ENCODE results near the gene ARHGEF28. TPM values are rescaled to one million over a fixed set of nuclear protein-coding genes. Genes with fewer than 3 reads are reported as not detected.
A peak's percentile ranks its signal among the peaks of the same experiment; 100 is the strongest.

The ARHGEF28 gene
- total RNA-seq, 1 donor from 2014 or later = 37.4 TPM

DNA sequence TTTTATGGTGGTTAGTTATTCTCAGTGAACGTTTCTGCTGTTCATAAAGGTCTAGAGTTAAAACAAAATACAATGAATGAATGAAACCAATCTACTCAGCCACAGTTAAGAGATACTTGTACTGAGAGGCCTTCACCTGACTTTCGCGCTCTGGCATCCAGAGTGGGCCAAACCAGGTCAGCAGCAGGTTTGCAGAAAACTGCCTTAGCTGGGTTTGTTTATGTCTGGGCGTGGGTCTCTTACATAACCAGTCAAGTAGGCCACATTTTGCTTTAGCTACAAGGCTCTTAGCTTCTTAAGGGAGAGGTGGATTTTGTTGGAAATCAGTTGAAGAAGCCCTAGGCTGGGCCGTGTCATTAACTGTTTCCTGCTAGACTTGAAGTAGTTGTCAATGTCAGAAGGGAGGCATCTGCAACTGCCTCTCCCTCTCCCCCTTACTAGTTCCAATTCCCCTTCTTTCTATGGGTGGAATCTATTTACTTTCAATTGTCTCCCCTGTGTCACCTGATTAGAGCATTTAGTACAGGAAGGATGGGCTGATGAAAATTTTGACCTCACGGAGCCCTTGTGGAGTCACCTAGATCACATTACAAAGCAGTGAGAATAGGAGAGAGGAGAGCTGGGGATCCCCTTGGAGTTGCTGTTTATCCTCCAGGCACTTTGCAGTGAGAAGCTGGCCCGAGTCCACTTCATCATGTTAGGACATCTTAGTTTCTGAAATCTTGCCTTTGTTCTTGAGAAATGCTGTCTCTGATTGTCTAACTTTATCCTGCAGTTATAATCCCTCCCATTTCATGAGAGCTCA lies 200.5 kb downstream of the ARHGEF28 start:
- Histone ChIP-seq H3K36me3 (ENCODE audit: control insufficient read depth, insufficient read depth, low read length) (no peaks in the 10 kb centered on the region), H3K4me3 (ENCODE audit: low read depth, low read length) (no peak overlapping the region), H3K27me3 (ENCODE audit: control insufficient read depth, insufficient read depth, low read length) (no peaks in the 10 kb centered on the region)
- TF ChIP-seq, protein P1, sequence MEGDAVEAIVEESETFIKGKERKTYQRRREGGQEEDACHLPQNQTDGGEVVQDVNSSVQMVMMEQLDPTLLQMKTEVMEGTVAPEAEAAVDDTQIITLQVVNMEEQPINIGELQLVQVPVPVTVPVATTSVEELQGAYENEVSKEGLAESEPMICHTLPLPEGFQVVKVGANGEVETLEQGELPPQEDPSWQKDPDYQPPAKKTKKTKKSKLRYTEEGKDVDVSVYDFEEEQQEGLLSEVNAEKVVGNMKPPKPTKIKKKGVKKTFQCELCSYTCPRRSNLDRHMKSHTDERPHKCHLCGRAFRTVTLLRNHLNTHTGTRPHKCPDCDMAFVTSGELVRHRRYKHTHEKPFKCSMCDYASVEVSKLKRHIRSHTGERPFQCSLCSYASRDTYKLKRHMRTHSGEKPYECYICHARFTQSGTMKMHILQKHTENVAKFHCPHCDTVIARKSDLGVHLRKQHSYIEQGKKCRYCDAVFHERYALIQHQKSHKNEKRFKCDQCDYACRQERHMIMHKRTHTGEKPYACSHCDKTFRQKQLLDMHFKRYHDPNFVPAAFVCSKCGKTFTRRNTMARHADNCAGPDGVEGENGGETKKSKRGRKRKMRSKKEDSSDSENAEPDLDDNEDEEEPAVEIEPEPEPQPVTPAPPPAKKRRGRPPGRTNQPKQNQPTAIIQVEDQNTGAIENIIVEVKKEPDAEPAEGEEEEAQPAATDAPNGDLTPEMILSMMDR (IDR thresholded peaks at IDR 0.05; ENCODE audit: insufficient read depth, low read length, severe bottlenecking) = no peak
- FAIRE-seq = peak; percentile 79
- DNase-seq (ENCODE audit: low read depth) = peak; percentile 95

DNA sequence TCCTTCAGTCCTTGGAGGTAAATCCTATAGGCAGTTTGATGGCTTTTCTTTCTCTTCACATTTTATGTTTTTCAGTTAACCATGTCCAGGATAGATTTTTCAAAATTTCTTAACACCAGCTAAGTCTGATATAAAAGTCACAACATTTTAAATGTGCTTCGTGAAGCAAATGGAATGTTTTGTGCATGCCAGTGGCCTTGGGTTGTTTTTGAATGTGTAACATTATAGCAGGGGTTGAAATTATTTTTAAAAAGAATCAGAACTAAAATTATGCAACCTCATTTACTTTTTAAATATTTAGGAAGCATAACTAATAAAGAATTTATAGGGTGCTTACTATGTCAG lies 201.1 kb downstream of the ARHGEF28 start:
- no peak for FAIRE-seq

DNA sequence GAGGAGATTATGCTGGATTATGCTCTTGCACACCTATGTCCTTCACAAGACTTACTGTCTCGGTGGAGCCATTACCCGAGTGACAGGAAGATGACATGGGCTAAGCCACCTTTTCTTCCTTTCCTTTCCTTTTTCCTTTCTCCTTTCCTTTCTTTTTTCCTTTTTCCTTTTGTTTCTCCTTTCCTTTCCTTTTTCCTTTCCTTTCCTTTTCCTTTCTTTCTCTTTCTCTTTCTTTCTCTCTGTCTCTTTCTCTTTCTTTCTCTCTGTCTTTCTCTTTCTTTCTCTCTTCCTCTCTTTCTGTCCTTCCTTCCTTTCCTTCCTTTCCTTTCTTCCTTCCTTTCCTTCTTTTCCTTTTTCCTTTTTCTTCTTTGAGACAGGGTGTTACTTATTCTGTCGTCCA lies 202.5 kb downstream of the ARHGEF28 start:
- Histone ChIP-seq H3K36me3 (ENCODE audit: control insufficient read depth, insufficient read depth, low read length) (peaks cover 2% of the 10 kb centered on the region), H3K27me3 (ENCODE audit: control insufficient read depth, insufficient read depth, low read length) (no peaks in the 10 kb centered on the region), H3K4me3 (ENCODE audit: low read depth, low read length) (no peak overlapping the region)
- DNase-seq (ENCODE audit: low read depth) (no peak), FAIRE-seq (no peak)
- TF ChIP-seq, protein P1 (IDR thresholded peaks at IDR 0.05; ENCODE audit: insufficient read depth, low read length, severe bottlenecking) = no peak

More for the DNA sequence above, 201.1 kb downstream of the ARHGEF28 start:
- Histone ChIP-seq H3K36me3 (ENCODE audit: control insufficient read depth, insufficient read depth, low read length) (no peaks in the 10 kb centered on the region), H3K27me3 (ENCODE audit: control insufficient read depth, insufficient read depth, low read length) (no peaks in the 10 kb centered on the region), H3K4me3 (ENCODE audit: low read depth, low read length) (no peak overlapping the region)
- DNase-seq (ENCODE audit: low read depth) = no peak
- TF ChIP-seq, protein P1 (IDR thresholded peaks at IDR 0.05; ENCODE audit: insufficient read depth, low read length, severe bottlenecking) = no peak

DNA sequence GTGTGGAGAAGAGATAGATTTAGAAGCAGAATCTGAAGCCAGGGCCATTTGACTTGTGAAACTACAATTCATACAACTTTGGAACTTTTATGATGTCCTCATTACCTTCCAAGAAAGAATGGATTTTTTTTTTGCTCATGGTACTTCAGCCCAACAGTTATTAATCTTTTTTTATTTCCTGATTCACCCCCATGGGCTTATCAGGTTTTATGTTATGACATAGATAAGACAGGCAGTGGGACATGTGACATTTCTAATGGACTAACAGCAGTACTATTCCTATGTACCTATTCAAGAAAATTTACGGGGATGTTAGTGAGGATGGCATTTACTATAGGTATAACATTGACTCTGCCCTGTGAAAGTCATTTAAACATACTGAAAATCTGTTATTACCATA lies 204.7 kb downstream of the ARHGEF28 start:
- no peaks in the 10 kb centered on the region for H3K27me3 ChIP-seq (ENCODE audit: control insufficient read depth, insufficient read depth, low read length)
- DNase-seq (ENCODE audit: low read depth) = no peak
- TF ChIP-seq, protein P1 (IDR thresholded peaks at IDR 0.05; ENCODE audit: insufficient read depth, low read length, severe bottlenecking) = no peak
- no peak overlapping the region for H3K4me3 ChIP-seq (ENCODE audit: low read depth, low read length)
- H3K36me3 ChIP-seq (ENCODE audit: control insufficient read depth, insufficient read depth, low read length) = peaks cover 2% of the 10 kb centered on the region
- FAIRE-seq = no peak

DNA sequence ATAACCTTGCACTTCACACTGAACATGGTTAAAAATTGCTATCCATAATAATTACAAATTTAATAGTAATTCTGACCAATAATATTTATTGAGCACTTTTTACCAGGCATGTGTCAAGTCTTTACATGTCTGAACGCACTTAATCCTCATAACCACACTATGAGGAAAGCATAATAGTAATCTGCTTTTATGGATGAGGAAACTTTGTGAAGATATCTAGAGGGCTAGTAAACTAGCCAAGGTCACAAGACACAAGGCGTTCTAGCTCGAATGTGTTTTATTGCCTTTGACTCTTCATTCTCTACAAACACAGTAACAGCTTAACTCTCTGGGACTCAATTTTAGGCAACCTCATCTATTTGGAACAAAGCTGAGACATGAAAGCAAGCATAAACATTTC lies 205.1 kb downstream of the ARHGEF28 start:
- H3K27me3 ChIP-seq (ENCODE audit: control insufficient read depth, insufficient read depth, low read length) = no peaks in the 10 kb centered on the region
- TF ChIP-seq, protein P1 (IDR thresholded peaks at IDR 0.05; ENCODE audit: insufficient read depth, low read length, severe bottlenecking) = no peak
- FAIRE-seq (no peak), DNase-seq (ENCODE audit: low read depth) (peak; percentile 62)
- H3K4me3 ChIP-seq (ENCODE audit: low read depth, low read length) = no peak overlapping the region
- peaks cover 2% of the 10 kb centered on the region for H3K36me3 ChIP-seq (ENCODE audit: control insufficient read depth, insufficient read depth, low read length)

DNA sequence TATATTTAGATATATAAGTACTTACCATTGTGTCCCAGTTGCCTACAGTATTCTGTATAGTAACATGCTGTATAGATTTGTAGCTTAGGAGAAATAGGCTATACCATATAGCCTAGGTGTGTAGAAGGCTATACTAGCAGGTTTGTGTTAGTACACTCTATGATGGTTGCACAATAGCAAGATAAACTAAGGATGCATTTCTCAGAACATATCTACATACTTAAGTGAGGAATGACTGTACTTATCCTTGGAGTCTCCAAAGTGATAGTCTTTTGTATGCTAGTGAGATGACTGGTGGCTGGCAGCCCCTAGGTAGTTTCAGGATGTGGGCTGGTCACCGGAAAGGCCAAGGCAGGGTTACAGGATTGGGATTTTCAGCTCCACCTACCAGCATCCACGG lies 208.7 kb downstream of the ARHGEF28 start:
- Histone ChIP-seq H3K27me3 (ENCODE audit: control insufficient read depth, insufficient read depth, low read length) (no peaks in the 10 kb centered on the region), H3K36me3 (ENCODE audit: control insufficient read depth, insufficient read depth, low read length) (peaks cover 2% of the 10 kb centered on the region), H3K4me3 (ENCODE audit: low read depth, low read length) (no peak overlapping the region)
- TF ChIP-seq, protein P1 (IDR thresholded peaks at IDR 0.05; ENCODE audit: insufficient read depth, low read length, severe bottlenecking) = no peak
- FAIRE-seq (no peak), DNase-seq (ENCODE audit: low read depth) (no peak)

All from bronchial epithelial cell (primary cell).